NCI-H1436 treated with DMSO at 0.1 percent for 48 hours (cell line): ENCODE measurements around the gene AP4E1.
"Not testable (repeated sequence)": the region's sequence is repeated elsewhere in the genome, so short reads cannot be mapped to it uniquely, and the experiment has no call there.

Experiments used
- DNase-seq: peaks from one replicate; lab custom pipeline; 2025; lab: John Stamatoyannopoulos, UW

The AP4E1 gene

DNA sequence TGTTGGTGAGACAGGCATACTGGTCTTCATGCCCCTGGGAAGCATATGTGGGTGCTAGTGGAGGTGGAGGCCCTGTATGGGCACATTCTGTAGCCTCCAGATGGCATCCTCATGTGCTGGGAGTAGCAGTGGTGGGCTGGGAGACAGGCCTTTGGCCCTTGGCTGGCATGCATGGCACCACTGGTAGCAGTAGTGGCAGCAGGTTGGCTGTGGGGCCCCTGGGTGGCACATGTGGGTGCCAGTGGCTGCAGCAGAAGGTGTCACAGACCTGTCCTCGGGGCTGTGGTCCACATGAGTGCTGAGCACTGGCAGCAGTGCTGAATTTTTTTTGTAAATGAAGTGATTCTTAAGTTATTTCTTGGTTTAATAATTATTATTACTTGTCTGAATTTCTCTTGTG is 115.0 kb downstream of the AP4E1 start:
- no peak for DNase-seq

DNA sequence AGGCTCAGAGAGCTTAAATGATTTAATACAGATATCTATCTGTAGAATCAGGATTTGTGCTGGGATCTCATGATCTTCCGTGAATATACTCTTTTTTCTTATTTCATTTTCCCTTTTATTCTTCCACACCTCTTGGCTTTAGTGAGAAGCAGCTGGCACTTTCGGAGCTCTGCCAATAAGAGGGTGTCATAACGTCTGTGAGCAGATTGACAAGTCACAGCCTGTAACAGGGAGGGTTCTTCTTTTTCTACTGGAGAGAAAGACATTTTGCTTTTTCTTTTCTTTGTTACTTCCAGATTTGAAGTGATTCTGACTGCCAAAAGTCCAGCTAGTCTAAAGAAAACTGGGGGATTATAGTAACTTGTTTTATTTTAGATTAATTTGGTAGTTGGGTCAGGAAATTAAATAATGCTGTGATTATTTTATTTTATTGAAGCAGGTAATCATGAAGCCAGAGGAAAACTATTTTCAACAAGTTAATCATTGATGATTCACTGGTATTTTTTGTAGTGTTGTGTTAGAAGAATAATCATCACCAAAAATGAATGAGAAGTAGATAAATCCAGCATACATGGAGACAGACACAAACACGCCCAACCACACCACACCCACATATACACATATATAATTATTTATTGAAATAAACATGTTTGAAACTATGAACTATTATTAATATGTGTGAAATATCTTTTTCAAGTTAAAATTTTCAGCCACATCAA is 116.4 kb downstream of the AP4E1 start:
- DNase-seq: no peak

DNA sequence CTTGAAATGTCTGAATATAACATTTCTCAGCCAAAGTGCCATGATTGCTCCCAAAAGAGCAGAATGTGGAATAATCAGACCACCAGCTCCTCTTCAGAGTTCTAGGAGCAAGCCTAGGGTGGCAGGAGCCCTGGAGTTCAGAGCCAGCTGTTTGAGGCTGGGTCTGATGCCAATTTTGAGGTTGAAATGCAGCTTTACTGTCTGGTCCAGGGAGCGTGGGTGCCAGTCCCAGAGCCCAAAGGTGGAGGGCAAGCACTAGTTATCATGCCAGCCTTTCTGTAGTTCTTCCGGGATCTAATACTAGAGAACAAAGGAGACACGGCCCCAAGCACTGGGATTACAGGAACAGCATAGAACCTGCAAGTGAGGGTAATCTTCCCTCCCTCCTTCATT is 117.0 kb downstream of the AP4E1 start:
- DNase-seq: no peak

DNA sequence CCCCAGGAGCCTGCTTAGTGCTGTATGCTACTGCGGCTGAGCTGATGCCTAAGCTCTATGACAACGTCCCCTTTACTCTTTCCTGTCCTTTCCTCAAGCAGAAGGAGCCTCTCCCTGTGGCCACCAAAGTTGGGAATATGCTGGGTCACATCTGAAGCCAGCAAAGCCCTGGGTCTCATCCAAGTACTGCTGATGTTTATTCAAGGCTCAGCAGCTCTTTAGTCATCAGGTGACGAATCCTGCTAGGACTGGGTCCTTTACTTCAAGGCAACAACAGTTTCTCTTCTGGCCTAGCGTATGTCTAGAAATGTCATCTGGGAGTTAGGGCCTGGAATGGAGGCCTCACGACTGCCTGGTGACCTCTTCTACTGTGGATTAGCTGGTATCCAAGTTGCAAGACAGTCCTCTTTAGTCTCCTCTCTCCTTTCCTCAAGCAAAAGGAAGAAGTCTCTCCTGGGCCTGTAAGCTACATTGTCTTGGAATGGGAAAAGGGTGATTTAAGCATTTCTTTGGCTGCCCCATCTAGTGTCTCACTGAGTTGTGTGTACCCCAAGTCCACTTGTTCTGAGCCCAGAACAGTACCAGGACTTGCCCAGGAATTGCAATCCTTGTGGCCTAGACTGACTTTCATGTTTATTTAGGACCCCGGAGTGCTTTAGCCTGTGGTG is 122.3 kb downstream of the AP4E1 start:
- no peak for DNase-seq

DNA sequence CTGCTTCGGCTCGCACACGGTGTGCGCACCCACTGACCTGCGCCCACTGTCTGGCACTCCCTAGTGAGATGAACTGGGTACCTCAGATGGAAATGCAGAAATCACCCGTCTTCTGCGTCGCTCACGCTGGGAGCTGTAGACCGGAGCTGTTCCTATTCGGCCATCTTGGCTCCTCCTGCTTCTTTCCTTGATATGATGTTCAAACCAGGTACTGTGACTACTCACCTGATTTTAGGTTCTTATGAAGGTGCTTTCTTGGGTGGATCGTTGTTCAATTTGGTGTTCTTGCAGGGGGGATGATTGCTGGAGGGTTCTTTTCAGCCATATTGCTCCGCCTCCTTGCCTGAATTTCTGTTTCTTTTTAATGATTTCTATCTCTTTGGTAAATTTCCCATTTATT is 129.0 kb downstream of the AP4E1 start:
- not testable (repeated sequence) for DNase-seq

DNA sequence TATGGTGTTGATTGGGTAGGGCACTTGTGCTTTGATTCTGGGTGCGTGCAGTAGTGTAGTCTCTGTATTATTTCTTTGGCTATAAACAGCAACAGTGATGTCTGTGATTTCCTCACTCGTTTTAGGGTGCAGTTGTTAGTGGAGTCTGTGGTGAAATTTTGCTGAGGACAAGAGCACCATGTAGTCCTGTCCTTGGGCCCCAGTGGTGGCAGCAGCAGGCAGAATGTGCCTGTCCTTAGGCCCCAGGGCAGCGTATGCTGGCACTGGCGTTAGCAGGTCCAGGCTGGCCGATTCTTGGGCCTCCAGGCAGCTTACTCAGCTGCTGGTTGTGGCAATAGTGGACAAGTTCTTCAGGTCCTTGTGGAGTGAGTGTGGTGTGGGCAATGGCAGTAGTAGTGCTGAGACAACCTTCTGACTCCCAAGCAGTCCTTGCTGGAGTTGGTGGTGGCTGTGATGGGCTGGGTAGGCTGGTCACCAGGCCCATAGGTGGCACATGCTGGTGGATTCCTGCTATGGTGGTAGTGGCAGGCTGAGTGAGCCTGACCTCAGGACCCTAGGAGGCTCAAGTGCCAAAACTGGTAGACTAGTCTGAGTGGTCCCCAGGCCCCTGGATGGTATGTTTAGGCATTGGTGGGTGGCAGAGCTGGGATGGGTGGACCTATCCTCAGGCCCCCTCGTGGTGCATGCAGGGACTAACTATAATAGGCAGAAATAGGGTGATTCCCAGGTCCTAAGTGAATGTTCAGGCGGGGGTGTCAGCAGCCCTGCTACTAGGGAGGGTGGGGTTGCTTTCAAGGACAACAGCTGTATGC is 129.9 kb downstream of the AP4E1 start:
- DNase-seq: no peak

DNA sequence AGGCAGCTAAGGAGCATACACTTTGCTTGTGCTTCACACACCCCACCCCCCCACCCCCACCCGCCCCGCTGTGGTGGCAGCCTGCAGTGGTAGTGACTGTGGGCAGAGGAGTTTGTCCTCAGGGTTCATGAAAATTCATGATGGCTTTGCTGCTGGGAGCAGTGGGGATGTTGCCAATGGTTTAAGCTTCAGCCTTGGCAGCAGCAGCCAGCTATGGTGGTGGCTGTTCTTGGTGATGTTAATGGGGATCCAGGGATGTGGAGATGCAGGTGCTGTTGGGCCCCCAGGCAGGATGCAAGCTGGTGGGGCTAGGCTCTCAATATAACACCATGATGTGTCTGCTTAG is 130.5 kb downstream of the AP4E1 start:
- no peak for DNase-seq

DNA sequence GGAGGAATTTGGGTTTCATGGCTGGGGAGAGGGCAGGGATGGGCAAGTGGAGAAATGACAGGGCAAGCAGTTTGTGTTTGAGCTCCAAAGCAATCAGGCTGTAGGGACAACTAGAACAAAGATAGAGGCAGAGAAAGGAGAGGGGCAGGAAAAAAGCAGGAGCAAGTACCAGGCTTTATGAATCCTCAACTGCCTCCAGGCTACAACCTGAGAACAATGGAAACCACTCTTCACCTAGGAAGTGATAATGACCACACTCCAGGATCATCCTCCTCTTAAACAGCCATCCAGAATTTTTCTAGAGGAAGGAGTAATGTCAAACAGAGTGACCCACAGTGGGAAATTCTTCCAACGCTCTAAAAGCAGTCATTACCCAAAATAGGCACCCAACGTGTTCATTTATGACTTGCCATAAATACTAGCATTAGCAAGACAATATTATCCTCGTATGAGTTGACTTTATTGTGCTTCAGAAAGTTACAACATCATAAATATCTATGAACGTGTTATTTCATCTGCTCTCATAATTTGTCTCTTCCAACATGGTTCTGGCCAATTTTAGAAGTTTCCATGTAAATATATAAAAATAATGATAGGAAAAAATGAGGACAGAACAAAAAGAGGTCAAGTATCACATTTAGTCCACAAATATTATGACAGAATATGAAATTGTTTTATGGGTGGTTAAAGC is 135.7 kb downstream of the AP4E1 start:
- DNase-seq: no peak

DNA sequence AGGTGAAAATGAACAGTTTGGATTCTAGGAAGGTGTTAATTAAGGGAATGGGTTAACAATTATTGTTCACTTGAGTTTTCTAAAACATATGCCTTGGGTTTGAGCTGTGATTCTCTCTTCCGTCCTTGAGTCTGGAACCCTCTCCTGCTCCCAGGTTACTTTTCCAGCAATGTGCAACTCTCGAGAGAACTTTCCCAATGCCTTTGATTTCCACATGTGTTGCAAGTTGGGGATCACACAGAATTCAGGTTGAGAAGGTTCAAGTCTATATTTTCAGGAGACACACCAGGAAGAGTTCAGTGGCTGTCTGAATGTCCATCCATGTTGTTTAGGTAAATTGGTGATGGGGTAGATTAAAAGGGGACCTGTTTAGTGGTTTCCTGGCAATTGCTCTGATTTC is 137.5 kb downstream of the AP4E1 start:
- no peak for DNase-seq

DNA sequence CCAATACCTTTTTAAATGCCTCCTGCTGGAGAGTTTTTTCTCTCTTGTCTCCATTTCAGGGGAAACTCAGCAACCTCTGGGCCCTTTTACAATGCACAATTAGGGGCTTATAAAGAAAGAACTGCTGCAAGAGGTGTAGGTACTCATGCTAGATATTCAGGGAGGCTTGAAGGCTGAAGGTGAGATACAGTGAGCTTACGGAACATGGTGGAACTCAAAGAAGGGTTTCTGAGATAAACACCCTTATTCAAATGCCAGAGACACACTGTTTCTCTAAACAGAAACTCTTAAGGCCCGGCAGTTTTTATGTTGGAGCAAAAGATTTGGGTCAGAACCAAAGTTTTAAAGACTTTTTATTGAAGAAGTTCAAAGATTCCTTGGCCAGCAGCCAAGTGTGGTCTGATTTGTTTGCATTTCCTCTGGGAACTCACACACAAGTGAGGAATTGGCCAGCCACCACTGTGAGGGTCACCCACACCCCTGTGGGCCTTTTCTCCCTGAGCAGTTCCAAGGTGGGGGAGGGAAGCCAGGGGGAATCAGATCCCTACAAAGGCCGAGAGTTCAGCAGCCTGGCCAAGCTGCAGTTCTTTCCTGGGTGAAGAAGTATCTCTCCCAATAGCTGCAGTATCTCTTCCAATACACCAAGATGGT is 138.4 kb downstream of the AP4E1 start:
- no peak for DNase-seq

DNA sequence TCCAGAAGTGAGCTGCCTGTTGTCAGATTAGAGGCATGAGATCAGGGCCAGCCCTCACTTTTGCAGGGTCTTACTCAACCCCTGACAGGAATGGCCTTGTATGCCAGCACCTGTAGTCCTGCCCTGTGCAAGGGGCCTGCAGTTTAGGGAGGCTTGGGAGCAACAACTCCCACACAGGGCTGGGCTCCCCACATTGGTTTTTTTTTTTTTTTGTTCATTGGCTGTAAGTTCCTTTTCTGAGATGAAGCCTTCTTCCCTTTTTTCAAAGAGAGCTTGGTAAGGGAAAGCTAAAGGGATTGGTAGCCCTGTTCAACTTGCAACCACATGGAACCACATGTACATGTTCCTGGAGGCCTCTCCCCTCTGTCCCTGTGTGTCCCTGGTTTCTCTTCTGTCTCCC is 139.8 kb downstream of the AP4E1 start:
- DNase-seq: no peak

DNA sequence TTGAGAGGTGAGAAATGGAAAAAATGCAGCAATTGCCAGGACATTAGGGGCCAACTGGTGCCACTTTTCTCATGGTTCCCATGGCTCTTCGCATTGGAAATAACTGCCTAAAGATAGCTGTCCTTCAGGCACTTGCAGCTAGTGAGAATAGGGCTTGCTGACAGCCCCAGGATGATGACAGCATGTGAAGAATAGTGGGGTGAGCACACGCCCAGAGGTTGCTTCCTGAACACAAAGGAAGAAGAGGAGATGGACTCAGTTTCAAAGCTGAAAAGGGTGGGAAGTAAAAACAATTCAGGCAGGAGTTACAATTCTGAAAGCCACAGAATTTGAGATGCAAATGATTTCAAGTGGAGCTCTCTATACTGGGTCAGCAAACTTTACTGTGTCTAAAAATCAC is 140.6 kb downstream of the AP4E1 start:
- DNase-seq: no peak

DNA sequence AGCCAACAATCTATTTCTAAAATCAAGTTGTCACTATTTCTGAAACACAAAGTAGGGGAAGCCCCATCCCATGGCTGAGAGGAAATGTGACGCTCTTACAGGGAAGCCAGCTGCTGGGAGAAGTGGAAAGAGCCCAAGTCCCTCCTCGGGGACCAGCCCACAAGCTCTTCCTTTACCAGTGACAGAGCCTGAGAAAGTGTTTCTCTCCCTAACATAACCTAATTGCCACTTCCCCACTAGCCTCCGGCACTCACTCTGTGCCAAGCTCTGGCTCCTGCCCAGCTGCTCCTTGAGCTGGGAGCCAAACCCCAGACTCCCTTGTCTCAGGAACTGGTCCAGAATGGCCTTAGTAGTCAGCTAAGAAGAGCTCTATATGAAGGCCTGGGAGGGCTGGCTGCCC is 143.3 kb downstream of the AP4E1 start:
- DNase-seq: no peak

DNA sequence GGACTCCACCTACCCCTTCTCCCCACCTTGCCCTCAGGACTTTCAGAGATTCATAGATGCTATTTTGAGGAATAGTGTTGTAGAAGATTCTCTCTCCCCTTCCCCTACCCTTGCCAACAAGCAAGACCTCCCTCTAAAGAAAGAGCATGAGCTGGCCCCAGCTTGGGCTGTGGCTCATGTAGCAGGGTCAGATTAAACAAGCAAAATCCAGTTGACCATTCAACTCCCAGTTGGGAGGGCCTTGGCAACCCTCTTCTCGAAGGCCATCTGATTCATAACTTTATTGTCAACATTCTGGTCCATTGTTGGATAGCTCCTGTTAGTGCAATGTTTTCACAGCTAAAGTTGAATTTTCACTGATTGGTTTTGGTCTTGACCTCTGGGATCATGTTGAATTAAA is 145.1 kb downstream of the AP4E1 start:
- DNase-seq: no peak

DNA sequence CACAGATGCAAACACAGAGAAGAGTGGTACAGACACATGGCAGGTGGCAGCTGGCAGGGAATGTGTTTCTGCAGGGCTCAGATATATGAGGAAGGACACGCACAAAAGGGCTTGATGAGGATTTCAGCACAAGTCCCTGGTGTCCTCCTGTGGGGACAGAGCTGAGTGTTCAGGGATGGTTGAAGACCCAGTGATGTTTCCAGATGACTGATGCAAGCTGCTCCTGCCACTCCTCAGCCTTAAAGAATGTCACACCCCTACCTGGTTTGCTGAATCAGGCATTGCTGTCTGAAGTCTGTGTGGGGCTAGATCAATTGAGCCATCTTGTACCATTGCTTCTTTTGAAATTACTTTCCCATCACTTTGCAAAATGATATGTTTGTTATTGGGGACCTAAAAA is 146.1 kb downstream of the AP4E1 start:
- DNase-seq: no peak
